HCT116 (cell line): Measurements from ENCODE around the gene DDI2. TPM values are rescaled to one million over a fixed set of nuclear protein-coding genes. Genes with fewer than 3 reads are reported as not detected.

ENCODE experiments used
- ATAC-seq: fragments of 200-7000 bp; cut with Tn5 transposase; 2 replicates; pipeline ENCODE4 v1.9.1; 2020; ENCODE audit warnings: mild to moderate bottlenecking, moderate library complexity
- BruUV-seq: library from RNA; stranded (reverse); fragments of 400-500 nt; replicated peaks from 2 replicates; lab custom pipeline; 2021; lab: Mats Ljungman, UMichigan
- CTCF ChIA-PET: fragments of 300-600 bp; sonication (Branson Sonifier 250); formaldehyde crosslinking; loops from one replicate; lab custom pipeline; 2021; ENCODE audit warnings: antibody characterized with exemption; lab: Charles Lee
- POLR2A ChIA-PET: fragments of 300-600, 350-600 bp; sonication (Branson Sonifier 250); formaldehyde crosslinking; loops from one replicate; lab custom pipeline; 2021; ENCODE audit warnings: antibody characterized with exemption; lab: Charles Lee
- RAD21 ChIA-PET, 2 experiments: fragments of 300-600 bp; sonication (Branson Sonifier 250); formaldehyde crosslinking; loops; one replicate each; lab custom pipeline; 2023; ENCODE audit warnings: low total read pairs in 2 of 2; ENCODE audit not compliant: uncharacterized antibody in 2 of 2, unreplicated experiment in 2 of 2, low non-redundant PET in 1 of 2; lab: Charles Lee
- DNase-seq: peaks from one replicate; pipeline ENCODE4 v3.0.0-alpha.2; 2010; ENCODE audit warnings: low read depth, low spot score
- H2AFZ ChIP-seq: fragments of 200-600 bp; shearing (Covaris generic), sonication (generic); 2 replicates; pipeline ENCODE4 v1.6.1; 2017; ENCODE audit warnings: low read depth, mixed run types, mixed read lengths, antibody characterized with exemption, low read length; ENCODE audit not compliant: poor library complexity, severe bottlenecking
- H3K27ac ChIP-seq: 2 replicates; pipeline ENCODE4 v1.5.1; 2012; ENCODE audit warnings: low read depth, low read length
- H3K27me3 ChIP-seq: fragments of 200-600 bp; sonication (generic); 2 replicates; pipeline ENCODE4 v1.6.1; 2016; ENCODE audit warnings: mixed run types, low read length, mixed read lengths; ENCODE audit not compliant: insufficient read depth
- H3K36me3 ChIP-seq, 2 experiments: fragments of 200-500 bp in 1 of 2; fragments of 200-600 bp in 1 of 2; sonication (Bioruptor generic) in 1 of 2; sonication (generic) in 1 of 2; 2 replicates each; pipeline versions ENCODE4 v1.5.1 to v1.6.1; 2014 to 2016; ENCODE audit warnings: low read length in 2 of 2, inconsistent platforms in 1 of 2, mixed read lengths in 1 of 2, mixed run types in 1 of 2; ENCODE audit not compliant: insufficient read depth in 2 of 2, control insufficient read depth in 1 of 2
- H3K4me1 ChIP-seq, 2 experiments: fragments of 200-600 bp in 1 of 2; sonication (generic) in 1 of 2; 2 replicates each; pipeline versions ENCODE4 v1.5.1 to v1.6.1; 2012 to 2017; ENCODE audit warnings: low read length in 2 of 2, inconsistent platforms in 1 of 2, mild to moderate bottlenecking in 1 of 2, mixed read lengths in 1 of 2, mixed run types in 1 of 2, moderate library complexity in 1 of 2; ENCODE audit not compliant: insufficient read depth in 2 of 2, control insufficient read depth in 1 of 2
- H3K4me2 ChIP-seq: fragments of 200-600 bp; sonication (generic); 2 replicates; pipeline ENCODE4 v1.6.1; 2017; ENCODE audit warnings: mixed run types, low read length, mixed read lengths
- H3K4me3 ChIP-seq, 2 experiments: fragments of 200-600 bp in 1 of 2; sonication (generic) in 1 of 2; replicated peaks in 1 of 2; 2 replicates each; pipeline ENCODE4 v1.5.1; 2011 to 2016; ENCODE audit warnings: low read length in 2 of 2, control low read depth in 1 of 2, low read depth in 1 of 2, mild to moderate bottlenecking in 1 of 2, mixed read lengths in 1 of 2, mixed run types in 1 of 2
- H3K79me2 ChIP-seq: fragments of 200-600 bp; sonication (generic); 2 replicates; pipeline ENCODE4 v1.6.1; 2017; ENCODE audit warnings: mild to moderate bottlenecking, mixed run types, low read length, moderate library complexity, mixed read lengths; ENCODE audit not compliant: insufficient read depth
- H3K9ac ChIP-seq: fragments of 200-600 bp; sonication (generic); 2 replicates; pipeline ENCODE4 v1.6.1; 2016; ENCODE audit warnings: low read length, mixed read lengths
- H3K9me2 ChIP-seq: fragments of 200-600 bp; sonication (generic), shearing (Covaris generic); 2 replicates; pipeline ENCODE4 v1.6.1; 2017; ENCODE audit warnings: mixed run types, mild to moderate bottlenecking, moderate library complexity; ENCODE audit not compliant: insufficient read depth
- H3K9me3 ChIP-seq, 2 experiments: fragments of 200-500 bp in 1 of 2; fragments of 200-600 bp in 1 of 2; sonication (Bioruptor generic) in 1 of 2; sonication (generic) in 1 of 2; 2 replicates each; pipeline ENCODE4 v1.6.1; 2014 to 2017; ENCODE audit warnings: low read length in 2 of 2, mixed read lengths in 2 of 2, inconsistent platforms in 1 of 2, low read depth in 1 of 2, mild to moderate bottlenecking in 1 of 2, mixed run types in 1 of 2, moderate library complexity in 1 of 2; ENCODE audit not compliant: control insufficient read depth in 1 of 2, insufficient read depth in 1 of 2
- H4K20me1 ChIP-seq: fragments of 200-600 bp; sonication (generic), shearing (Covaris generic); 2 replicates; pipeline ENCODE4 v1.6.1; 2017; ENCODE audit warnings: mixed run types, mild to moderate bottlenecking, moderate library complexity; ENCODE audit not compliant: insufficient read depth
- CBX3 ChIP-seq: IDR thresholded peaks from 2 replicates; pipeline ENCODE4 v1.6.1; 2012; ENCODE audit warnings: low read depth
- CEBPB ChIP-seq: IDR thresholded peaks from 2 replicates; pipeline ENCODE4 v1.6.1; 2012; ENCODE audit warnings: low read depth
- CTCF ChIP-seq, 3 experiments: fragments of 200-600 bp in 1 of 3; sonication (generic) in 1 of 3; IDR thresholded peaks in 2 of 3; conservative IDR thresholded peaks in 1 of 3; 2 replicates each; pipeline ENCODE4 v1.5.1; 2012 to 2017; ENCODE audit warnings: low read depth in 2 of 3, low read length in 2 of 3, antibody characterized with exemption in 1 of 3, borderline replicate concordance in 1 of 3, control low read depth in 1 of 3, mild to moderate bottlenecking in 1 of 3, mixed read lengths in 1 of 3, mixed run types in 1 of 3, moderate library complexity in 1 of 3; ENCODE audit not compliant: insufficient read depth in 1 of 3
- EGR1 ChIP-seq: IDR thresholded peaks from 2 replicates; pipeline ENCODE4 v1.6.1; 2012; ENCODE audit warnings: low read depth
- ELF1 ChIP-seq: IDR thresholded peaks from 2 replicates; pipeline ENCODE4 v1.6.1; 2012; ENCODE audit warnings: low read depth, borderline replicate concordance
- EZH2 ChIP-seq: fragments of 200-600 bp; sonication (generic); IDR thresholded peaks from 2 replicates; pipeline ENCODE4 v1.6.1; 2017; ENCODE audit warnings: antibody characterized with exemption, mixed run types
- FOSL1 ChIP-seq: IDR thresholded peaks from 2 replicates; pipeline ENCODE4 v1.6.1; 2012; ENCODE audit warnings: low read depth
- JUND ChIP-seq: IDR thresholded peaks from 2 replicates; pipeline ENCODE4 v1.6.1; 2012
- MAX ChIP-seq: IDR thresholded peaks from 2 replicates; pipeline ENCODE4 v1.6.1; 2012
- POLR2AphosphoS5 ChIP-seq: IDR thresholded peaks from 2 replicates; pipeline ENCODE4 v1.6.1; 2011; ENCODE audit warnings: mild to moderate bottlenecking, low read depth, low read length, moderate library complexity
- RAD21 ChIP-seq: IDR thresholded peaks from 2 replicates; pipeline ENCODE4 v1.6.1; 2012; ENCODE audit warnings: low read depth, mild to moderate bottlenecking
- REST ChIP-seq: IDR thresholded peaks from 2 replicates; pipeline ENCODE4 v1.6.1; 2012; ENCODE audit warnings: low read depth
- SIN3A ChIP-seq: IDR thresholded peaks from 2 replicates; pipeline ENCODE4 v1.6.1; 2012; ENCODE audit warnings: low read depth
- SP1 ChIP-seq: IDR thresholded peaks from 2 replicates; pipeline ENCODE4 v1.6.1; 2012; ENCODE audit warnings: low read depth
- SRF ChIP-seq: IDR thresholded peaks from 2 replicates; pipeline ENCODE4 v1.6.1; 2012; ENCODE audit warnings: low read depth
- ZBTB33 ChIP-seq: IDR thresholded peaks from 2 replicates; pipeline ENCODE4 v1.6.1; 2011; ENCODE audit warnings: mild to moderate bottlenecking, low read length, moderate library complexity; ENCODE audit not compliant: insufficient replicate concordance; ENCODE audit errors: extremely low read depth
- ZFX ChIP-seq: fragments of 450-650 bp; IDR thresholded peaks from 2 replicates; pipeline ENCODE4 v1.6.1; 2017
- ZNF274 ChIP-seq: fragments of 200-500 bp; sonication (Bioruptor generic); IDR thresholded peaks from 2 replicates; pipeline ENCODE4 v1.6.1; 2014; ENCODE audit warnings: mild to moderate bottlenecking, low read depth, low read length, inconsistent platforms
- intact Hi-C: fragments of 100-400 bp; cut with micrococcal nuclease; formaldehyde crosslinking; loops from 2 replicates; pipeline ENCODE4 v1.10.0; 2022
- total RNA-seq: library from RNA; stranded (reverse); gene quantifications from one replicate; pipeline ENCODE4 v1.2.1, GENCODE V29; 2021; ENCODE audit not compliant: unreplicated experiment

Gene DDI2
- total RNA-seq, 1 experiment from 2014 or later = 26.3 TPM

- H3K4me2 ChIP-seq = no peak overlapping the region
- no peak for DNase-seq
- no TSS peak for BruUV-seq
- intact Hi-C loops = no loop called here
- TF ChIP-seq ZFX = no peak
- no peak for TF ChIP-seq CEBPB
- TF ChIP-seq ZBTB33 = no peak
- TF ChIP-seq FOSL1 = no peak
- no peak for TF ChIP-seq EZH2
- no peak for TF ChIP-seq SP1
- no peak for TF ChIP-seq ELF1
- TF ChIP-seq REST = no peak
- no peak for TF ChIP-seq RAD21
- TF ChIP-seq EGR1 = no peak
- no peak for TF ChIP-seq ZNF274
- no peak for TF ChIP-seq CTCF (IDR thresholded peaks at IDR 0.05 in 2 of 3, conservative IDR thresholded peaks at IDR 0.05 in 1 of 3; ENCODE audit: borderline replicate concordance in 1 of 3, insufficient read depth in 1 of 3, low read depth in 2 of 3, low read length in 2 of 3)
- no peak for TF ChIP-seq JUND
- no peak for TF ChIP-seq SIN3A
- no peak for TF ChIP-seq POLR2AphosphoS5
- no peak for TF ChIP-seq SRF
- no peak for TF ChIP-seq CBX3
- no peak for TF ChIP-seq MAX
- H3K9me3 ChIP-seq = no peaks in the 10 kb centered on the region
- H2AFZ ChIP-seq = no peak overlapping the region
- no peak overlapping the region for H3K27ac ChIP-seq
- no peaks in the 10 kb centered on the region for H3K79me2 ChIP-seq
- H3K36me3 ChIP-seq = peaks cover under 1 to 3% of the 10 kb centered on the region in 2 experiments; a peak in 3 of 4 replicates
- ATAC-seq = no peak
- RAD21 ChIA-PET = interaction anchor here in 1 of 2 experiments (0.7 kb wide), 1 partner anchor 146 kb away, joined by 3 read pairs; no protein-coding TSS in a partner anchor
- no peak overlapping the region for H3K9ac ChIP-seq
- CTCF ChIA-PET = no interaction called here
- no peaks in the 10 kb centered on the region for H3K9me2 ChIP-seq
- POLR2A ChIA-PET = no interaction called here
- H3K4me1 ChIP-seq = no peaks in the 10 kb centered on the region
- no peak overlapping the region for H3K4me3 ChIP-seq
- no peaks in the 10 kb centered on the region for H3K27me3 ChIP-seq
- H4K20me1 ChIP-seq = no peaks in the 10 kb centered on the region
These were observed 43.8 kb upstream of the DDI2 start for GRCh38 chr1:15573477-15573876.
